ENCODE results near the gene CDH8.
"Not testable (repeated sequence)": the region's sequence is repeated elsewhere in the genome, so short reads cannot be mapped to it uniquely, and the experiment has no call there.

Gene CDH8

DNA sequence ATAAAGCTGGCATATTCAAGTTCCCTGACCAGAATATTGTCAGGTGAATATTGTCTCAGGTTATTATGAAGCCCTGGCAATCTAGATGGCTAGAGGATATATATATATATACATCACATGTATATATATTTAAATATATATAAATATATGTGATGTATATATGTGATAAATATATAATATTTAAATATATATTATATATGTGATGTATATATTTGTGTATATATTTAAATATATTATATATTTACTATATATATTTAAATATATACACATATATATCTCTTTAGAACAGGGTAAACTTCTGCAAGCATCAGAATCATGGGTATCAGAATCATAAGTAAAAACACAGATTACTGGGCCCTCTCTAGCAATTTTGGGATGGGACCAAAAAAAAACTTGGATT lies 112.6 kb downstream of the CDH8 start:
- Histone ChIP-seq H2BK5ac (ENCODE audit: low read depth, low read length, poor library complexity) (no peak overlapping the region), H3K79me1 (ENCODE audit: low read length) (no peaks in the 10 kb centered on the region), H2BK12ac (ENCODE audit: low read length) (no peak overlapping the region), H3K9me3 (ENCODE audit: insufficient read depth, low read depth, low read length) (no peaks in the 10 kb centered on the region), H2AFZ (ENCODE audit: insufficient read depth, low read length, poor library complexity) (no peak overlapping the region), H3K4me3 (ENCODE audit: low read depth, low read length) (no peak overlapping the region), H4K8ac (ENCODE audit: low read depth, low read length) (no peak overlapping the region), H3K9ac (ENCODE audit: low read length) (no peak overlapping the region), H2BK120ac (ENCODE audit: insufficient read depth, low read length, poor library complexity) (no peak overlapping the region), H3K18ac (ENCODE audit: low read length) (no peak overlapping the region), H3K36me3 (ENCODE audit: control insufficient read depth in 1 of 2, insufficient read depth in 2 of 2, low read length in 2 of 2) (no peaks in the 10 kb centered on the region), H3K23ac (ENCODE audit: low read length) (no peak overlapping the region), H3K4ac (ENCODE audit: low read depth, low read length) (no peak overlapping the region), H3K4me2 (ENCODE audit: low read length) (no peak overlapping the region), H3K14ac (ENCODE audit: low read length) (no peak overlapping the region), H3K27me3 (ENCODE audit: insufficient read depth, low read length) (no peaks in the 10 kb centered on the region), H3K4me1 (ENCODE audit: control insufficient read depth in 1 of 2, insufficient read depth in 2 of 2, low read length in 2 of 2) (no peaks in the 10 kb centered on the region), H4K91ac (ENCODE audit: low read depth, low read length) (no peak overlapping the region), H3K27ac (ENCODE audit: low read depth, low read length) (no peak overlapping the region), H4K12ac (ENCODE audit: low read depth, low read length) (no peak overlapping the region), H2AK5ac (ENCODE audit: low read length) (no peak overlapping the region), H3K79me2 (ENCODE audit: control insufficient read depth, insufficient read depth, low read length, poor library complexity) (no peaks in the 10 kb centered on the region)
- no peak for DNase-seq

GRCh38 chr16:61921373-61921772 lies 114.9 kb downstream of the CDH8 start:
- Histone ChIP-seq H3K4me2 (ENCODE audit: low read length) (no peak overlapping the region), H2AK5ac (ENCODE audit: low read length) (no peak overlapping the region), H3K14ac (ENCODE audit: low read length) (no peak overlapping the region), H3K27ac (ENCODE audit: low read depth, low read length) (no peak overlapping the region), H2AFZ (ENCODE audit: insufficient read depth, low read length, poor library complexity) (no peak overlapping the region), H3K79me1 (ENCODE audit: low read length) (no peaks in the 10 kb centered on the region), H3K23ac (ENCODE audit: low read length) (no peak overlapping the region), H4K8ac (ENCODE audit: low read depth, low read length) (no peak overlapping the region), H3K4me3 (ENCODE audit: low read depth, low read length) (no peak overlapping the region), H4K12ac (ENCODE audit: low read depth, low read length) (no peak overlapping the region), H3K36me3 (ENCODE audit: control insufficient read depth in 1 of 2, insufficient read depth in 2 of 2, low read length in 2 of 2) (no peaks in the 10 kb centered on the region), H3K9me3 (ENCODE audit: insufficient read depth, low read depth, low read length) (no peaks in the 10 kb centered on the region), H2BK5ac (ENCODE audit: low read depth, low read length, poor library complexity) (no peak overlapping the region), H3K79me2 (ENCODE audit: control insufficient read depth, insufficient read depth, low read length, poor library complexity) (no peaks in the 10 kb centered on the region), H2BK120ac (ENCODE audit: insufficient read depth, low read length, poor library complexity) (no peak overlapping the region), H2BK12ac (ENCODE audit: low read length) (no peak overlapping the region), H3K4ac (ENCODE audit: low read depth, low read length) (no peak overlapping the region), H4K91ac (ENCODE audit: low read depth, low read length) (no peak overlapping the region), H3K27me3 (ENCODE audit: insufficient read depth, low read length) (no peaks in the 10 kb centered on the region), H3K18ac (ENCODE audit: low read length) (no peak overlapping the region), H3K9ac (ENCODE audit: low read length) (no peak overlapping the region), H3K4me1 (ENCODE audit: control insufficient read depth in 1 of 2, insufficient read depth in 2 of 2, low read length in 2 of 2) (peaks cover 5 to 6% of the 10 kb centered on the region in 2 experiments)
- no peak for DNase-seq
- WGBS (ENCODE audit: extremely low coverage, insufficient coverage, insufficient read length), result no CpG with 5 or more reads among the region's 3 CpGs

- not testable (repeated sequence) for H2AFZ ChIP-seq (ENCODE audit: insufficient read depth, low read length, poor library complexity); H3K27ac ChIP-seq (ENCODE audit: low read depth, low read length)
- WGBS (ENCODE audit: extremely low coverage, insufficient coverage, insufficient read length), result no CpG with 5 or more reads among the region's 37 CpGs
Observed at GRCh38 chr16:61917865-61918826, 118.1 kb downstream of the CDH8 start.

DNA sequence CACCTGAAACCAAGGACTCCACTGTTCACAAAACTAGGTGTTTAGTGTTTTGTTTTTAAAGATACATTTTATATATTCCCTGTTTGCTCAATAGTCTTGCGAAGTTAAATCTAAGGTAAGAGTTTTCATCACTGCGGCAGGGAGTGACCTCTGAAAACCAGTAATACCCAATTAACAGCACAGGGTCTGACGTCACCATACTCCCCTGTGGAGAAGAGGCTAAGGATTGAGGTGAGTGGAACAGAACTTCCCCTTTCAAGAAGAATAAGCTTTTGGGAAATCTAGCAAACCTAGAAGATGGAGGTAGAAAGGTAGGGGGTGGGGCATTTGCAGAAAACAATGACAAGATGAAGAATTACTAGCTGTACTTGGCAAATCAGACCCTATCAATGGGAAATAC lies 120.7 kb downstream of the CDH8 start:
- Histone ChIP-seq H2AFZ (ENCODE audit: insufficient read depth, low read length, poor library complexity) (no peak overlapping the region), H3K27ac (ENCODE audit: low read depth, low read length) (no peak overlapping the region), H3K18ac (ENCODE audit: low read length) (no peak overlapping the region), H2BK12ac (ENCODE audit: low read length) (no peak overlapping the region), H2BK120ac (ENCODE audit: insufficient read depth, low read length, poor library complexity) (no peak overlapping the region), H3K36me3 (ENCODE audit: control insufficient read depth in 1 of 2, insufficient read depth in 2 of 2, low read length in 2 of 2) (no peaks in the 10 kb centered on the region), H3K23ac (ENCODE audit: low read length) (no peak overlapping the region), H3K9me3 (ENCODE audit: insufficient read depth, low read depth, low read length) (no peaks in the 10 kb centered on the region), H3K14ac (ENCODE audit: low read length) (no peak overlapping the region), H3K4me1 (ENCODE audit: control insufficient read depth in 1 of 2, insufficient read depth in 2 of 2, low read length in 2 of 2) (peaks cover 5 to 6% of the 10 kb centered on the region in 2 experiments), H3K79me1 (ENCODE audit: low read length) (no peaks in the 10 kb centered on the region), H2AK5ac (ENCODE audit: low read length) (no peak overlapping the region), H3K4ac (ENCODE audit: low read depth, low read length) (no peak overlapping the region), H3K4me3 (ENCODE audit: low read depth, low read length) (no peak overlapping the region), H4K12ac (ENCODE audit: low read depth, low read length) (no peak overlapping the region), H3K27me3 (ENCODE audit: insufficient read depth, low read length) (no peaks in the 10 kb centered on the region), H4K91ac (ENCODE audit: low read depth, low read length) (no peak overlapping the region), H3K9ac (ENCODE audit: low read length) (no peak overlapping the region), H2BK5ac (ENCODE audit: low read depth, low read length, poor library complexity) (no peak overlapping the region), H4K8ac (ENCODE audit: low read depth, low read length) (no peak overlapping the region), H3K79me2 (ENCODE audit: control insufficient read depth, insufficient read depth, low read length, poor library complexity) (no peaks in the 10 kb centered on the region), H3K4me2 (ENCODE audit: low read length) (no peak overlapping the region)
- no CpG with 5 or more reads among the region's 3 CpGs for WGBS (ENCODE audit: extremely low coverage, insufficient coverage, insufficient read length)
- DNase-seq, result no peak

More at GRCh38 chr16:61917865-61918826, 118.1 kb downstream of the CDH8 start:
- H3K36me3 ChIP-seq (ENCODE audit: control insufficient read depth in 1 of 2, insufficient read depth in 2 of 2, low read length in 2 of 2); H2AK5ac ChIP-seq (ENCODE audit: low read length); H3K14ac ChIP-seq (ENCODE audit: low read length); H3K9me3 ChIP-seq (ENCODE audit: insufficient read depth, low read depth, low read length); H3K4me1 ChIP-seq (ENCODE audit: control insufficient read depth in 1 of 2, insufficient read depth in 2 of 2, low read length in 2 of 2); H3K79me2 ChIP-seq (ENCODE audit: control insufficient read depth, insufficient read depth, low read length, poor library complexity); H2BK12ac ChIP-seq (ENCODE audit: low read length); DNase-seq; H3K23ac ChIP-seq (ENCODE audit: low read length); H3K27me3 ChIP-seq (ENCODE audit: insufficient read depth, low read length); H3K4me3 ChIP-seq (ENCODE audit: low read depth, low read length); H3K4me2 ChIP-seq (ENCODE audit: low read length); H2BK120ac ChIP-seq (ENCODE audit: insufficient read depth, low read length, poor library complexity); H4K12ac ChIP-seq (ENCODE audit: low read depth, low read length); H3K79me1 ChIP-seq (ENCODE audit: low read length); H3K9ac ChIP-seq (ENCODE audit: low read length); H3K18ac ChIP-seq (ENCODE audit: low read length); H2BK5ac ChIP-seq (ENCODE audit: low read depth, low read length, poor library complexity); H3K4ac ChIP-seq (ENCODE audit: low read depth, low read length): not testable (repeated sequence)
- Histone ChIP-seq H4K91ac (ENCODE audit: low read depth, low read length) (peak overlapping the region; percentile 14), H4K8ac (ENCODE audit: low read depth, low read length) (peak overlapping the region; percentile 28)
